HepG2 (cell line): ENCODE measurements around the gene ACTR3. TPM values are rescaled to one million over a fixed set of nuclear protein-coding genes. Genes with fewer than 3 reads are reported as not detected.
A peak's percentile ranks its signal among the peaks of the same experiment; 100 is the strongest.

ENCODE experiments used
- CTCF ChIP-seq: sonication (generic); formaldehyde crosslinking; IDR thresholded peaks from 2 replicates; pipeline ENCODE4 v1.5.0; 2020; ENCODE audit warnings: mild to moderate bottlenecking, missing genetic modification reagents, moderate library complexity
- EHMT2 ChIP-seq: fragments of 200-600 bp; sonication (generic); IDR thresholded peaks from 2 replicates; pipeline ENCODE4 v1.7.0; 2017; ENCODE audit warnings: antibody characterized with exemption, low read depth, low read length, borderline replicate concordance
- EP300 ChIP-seq, 3 experiments: sonication (generic) in 1 of 3; formaldehyde crosslinking in 1 of 3; IDR thresholded peaks; 2 replicates each; pipeline versions ENCODE4 v1.5.1 to v1.6.1; 2011 to 2020; ENCODE audit warnings: low read depth in 2 of 3, low read length in 2 of 3, borderline replicate concordance in 1 of 3, improper control_type of control experiment in 1 of 3, mild to moderate bottlenecking in 1 of 3, missing genetic modification reagents in 1 of 3, moderate library complexity in 1 of 3
- HNF1B ChIP-seq: sonication (generic); formaldehyde crosslinking; IDR thresholded peaks from 2 replicates; pipeline ENCODE4 v1.5.1; 2020; ENCODE audit warnings: mild to moderate bottlenecking, moderate library complexity, missing genetic modification reagents
- IKZF1 ChIP-seq: fragments of 450-650 bp; IDR thresholded peaks from 2 replicates; pipeline ENCODE4 v1.7.1; 2016
- JUND ChIP-seq: sonication (generic); formaldehyde crosslinking; IDR thresholded peaks from 2 replicates; pipeline ENCODE4 v1.8.0; 2022; ENCODE audit warnings: mild to moderate bottlenecking, missing genetic modification reagents
- KIAA2018 ChIP-seq: sonication (generic); formaldehyde crosslinking; IDR thresholded peaks from 2 replicates; pipeline ENCODE4 v1.5.0; 2020; ENCODE audit warnings: mild to moderate bottlenecking, missing genetic modification reagents, borderline replicate concordance
- NR2F2 ChIP-seq: IDR thresholded peaks from 2 replicates; pipeline ENCODE4 v1.6.1; 2012; ENCODE audit warnings: low read depth, inconsistent platforms, borderline replicate concordance
- RBAK ChIP-seq: sonication (generic); formaldehyde crosslinking; IDR thresholded peaks from 2 replicates; pipeline ENCODE4 v1.5.1; 2020; ENCODE audit warnings: mild to moderate bottlenecking, missing genetic modification reagents
- RELA ChIP-seq: sonication (generic); formaldehyde crosslinking; IDR thresholded peaks from 2 replicates; pipeline ENCODE4 v1.4.0; 2020; ENCODE audit warnings: missing genetic modification reagents
- SMAD1 ChIP-seq: sonication (generic); formaldehyde crosslinking; IDR thresholded peaks from 2 replicates; pipeline ENCODE4 v1.4.0; 2020; ENCODE audit warnings: missing genetic modification reagents, low read depth, mild to moderate bottlenecking, borderline replicate concordance
- TGIF2 ChIP-seq: IDR thresholded peaks from 2 replicates; pipeline ENCODE4 v1.6.1; 2016; ENCODE audit warnings: control low read depth, missing compliant biosample characterization
- ZFP82 ChIP-seq: sonication (generic); formaldehyde crosslinking; IDR thresholded peaks from 2 replicates; pipeline ENCODE4 v1.5.1; 2020; ENCODE audit warnings: mild to moderate bottlenecking, missing genetic modification reagents, borderline replicate concordance
- ZMAT5 ChIP-seq: sonication (generic); formaldehyde crosslinking; IDR thresholded peaks from 2 replicates; pipeline ENCODE4 v1.5.0; 2020; ENCODE audit warnings: mild to moderate bottlenecking, low read depth, missing genetic modification reagents, borderline replicate concordance
- ZNF577 ChIP-seq: sonication (generic); formaldehyde crosslinking; IDR thresholded peaks from 2 replicates; pipeline ENCODE4 v1.4.0; 2020; ENCODE audit warnings: mild to moderate bottlenecking, low read depth, missing genetic modification reagents, borderline replicate concordance
- polyA plus RNA-seq, 8 experiments: library from polyadenylated mRNA; depleted of rRNA in 3 of 8; stranded (reverse) in 7 of 8; unstranded in 1 of 8; fragments of >200 nt; fragmentation: Illumina TruSeq in 4 of 8; extraction: Trizol in 4 of 8; gene quantifications; 2 replicates each; pipeline versions ENCODE4 v1.2.1 to v1.2.3, GENCODE V29; 2011 to 2016; ENCODE audit warnings: low read depth in 4 of 8, missing spikeins in 1 of 8, mixed read lengths in 1 of 8; ENCODE audit not compliant: insufficient read depth in 1 of 8
- total RNA-seq, 5 experiments: library from RNA; depleted of rRNA; stranded (reverse); fragments of >200 nt; fragmentation: Illumina TruSeq; extraction: Trizol; gene quantifications; 2 replicates each; pipeline ENCODE4 v1.2.3, GENCODE V29; 2016; ENCODE audit warnings: low read depth in 1 of 5

ACTR3 gene
- total and polyA plus RNA-seq, 2 of the 13 experiments (the other 11 are each of a cell fraction or from before 2014, with no cell fraction given) = 123 to 225 TPM

- TF ChIP-seq KIAA2018 (0 out of 2 replicates have a peak, but pooled peaks have one; percentile 72), HNF1B (CRISPR knock-in tag) (peak; percentile 87; the same call in 1 of the 2 replicates), IKZF1 (no peak), SMAD1 (peak; percentile 71; the same call in 1 of the 2 replicates), ZMAT5 (CRISPR knock-in tag) (no peak), ZNF577 (CRISPR knock-in tag) (no peak), EP300 (IDR thresholded peaks at IDR 0.05; ENCODE audit: low read depth in 2 of 2, low read length in 2 of 2) (peak; percentile 98 to 100), EP300 (CRISPR knock-in tag; IDR thresholded peaks at IDR 0.05; ENCODE audit: borderline replicate concordance) (peak; percentile 96), RELA (CRISPR knock-in tag) (peak; percentile 56; the same call in 1 of the 2 replicates), CTCF (peak; percentile 92), ZFP82 (CRISPR knock-in tag) (no peak), NR2F2 (peak; percentile 91), JUND (peak; percentile 97), RBAK (CRISPR knock-in tag) (peak; percentile 99), EHMT2 (peak; percentile 74; the same call in 1 of the 2 replicates), TGIF2 (CRISPR knock-in tag) (peak; percentile 78)
These were observed 88.0 kb downstream of the ACTR3 start (continued) for GRCh38 chr2:113977660-113978523.
